NCI-H82 treated with DMSO at 0.1 percent for 48 hours (cell line): ENCODE data around the gene NPHP4.
"Not testable (repeated sequence)": the region's sequence is repeated elsewhere in the genome, so short reads cannot be mapped to it uniquely, and the experiment has no call there.

ENCODE experiments used
- DNase-seq: peaks from one replicate; lab custom pipeline; 2025; ENCODE audit not compliant: unreplicated experiment; lab: John Stamatoyannopoulos, UW

The NPHP4 gene

DNA sequence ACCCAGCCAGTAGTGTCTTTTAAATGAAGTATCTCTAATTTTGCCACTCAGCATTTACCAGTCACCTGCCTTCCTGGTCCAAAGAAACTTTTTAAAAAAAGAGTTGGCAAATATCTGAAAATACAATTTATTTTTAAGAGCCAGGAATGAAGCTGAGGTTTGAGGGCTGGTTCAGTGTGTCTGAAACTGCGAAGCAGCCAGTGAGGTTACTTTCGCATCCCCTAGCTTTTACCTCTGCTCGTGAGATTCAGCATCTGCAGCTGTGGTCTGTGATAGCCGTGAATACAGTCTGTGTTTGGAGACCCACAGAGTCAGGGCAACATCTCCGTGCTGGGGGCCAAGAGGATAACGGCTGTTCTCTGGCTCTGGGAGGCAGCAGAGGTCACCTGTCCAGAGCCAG lies 32.2 kb upstream of the NPHP4 start:
- DNase-seq: no peak

DNA sequence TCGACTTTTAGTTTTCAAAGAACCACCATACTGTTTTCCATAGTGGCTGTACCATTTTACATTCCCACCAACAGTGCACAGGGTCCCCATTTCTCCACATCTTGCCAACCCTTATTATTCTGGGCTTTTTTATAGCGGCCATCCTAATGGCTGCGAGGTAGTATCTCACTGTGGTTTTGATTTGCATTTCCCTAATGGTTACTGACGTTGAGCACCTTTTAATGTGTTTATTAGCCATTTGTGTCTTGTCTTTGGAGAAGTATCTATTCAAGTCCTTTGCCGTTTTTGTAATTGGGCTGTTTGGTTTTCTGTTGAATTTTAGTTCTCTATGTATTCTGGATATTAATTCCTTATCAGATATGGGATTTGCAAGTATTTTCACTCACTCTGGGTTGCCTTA lies 31.1 kb upstream of the NPHP4 start:
- DNase-seq: no peak

DNA sequence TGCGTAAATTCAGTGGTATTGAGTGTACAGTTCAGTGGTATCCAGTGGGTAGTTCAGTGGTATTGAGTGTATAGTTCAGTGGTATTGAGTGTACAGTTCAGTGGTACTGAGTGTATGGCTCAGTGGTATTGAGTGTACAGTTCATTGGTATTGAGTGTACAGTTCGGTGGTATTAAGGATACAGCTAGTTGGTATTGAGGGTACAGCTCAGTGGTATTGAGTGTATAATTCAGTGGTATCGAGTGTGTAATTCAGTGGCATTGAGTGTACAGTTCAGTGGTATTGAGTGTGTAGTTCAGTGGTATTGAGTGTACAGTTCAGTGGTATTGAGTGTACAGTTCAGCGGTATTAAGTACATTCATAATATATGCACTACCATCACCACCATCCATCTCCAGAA lies 30.0 kb upstream of the NPHP4 start:
- no peak for DNase-seq

DNA sequence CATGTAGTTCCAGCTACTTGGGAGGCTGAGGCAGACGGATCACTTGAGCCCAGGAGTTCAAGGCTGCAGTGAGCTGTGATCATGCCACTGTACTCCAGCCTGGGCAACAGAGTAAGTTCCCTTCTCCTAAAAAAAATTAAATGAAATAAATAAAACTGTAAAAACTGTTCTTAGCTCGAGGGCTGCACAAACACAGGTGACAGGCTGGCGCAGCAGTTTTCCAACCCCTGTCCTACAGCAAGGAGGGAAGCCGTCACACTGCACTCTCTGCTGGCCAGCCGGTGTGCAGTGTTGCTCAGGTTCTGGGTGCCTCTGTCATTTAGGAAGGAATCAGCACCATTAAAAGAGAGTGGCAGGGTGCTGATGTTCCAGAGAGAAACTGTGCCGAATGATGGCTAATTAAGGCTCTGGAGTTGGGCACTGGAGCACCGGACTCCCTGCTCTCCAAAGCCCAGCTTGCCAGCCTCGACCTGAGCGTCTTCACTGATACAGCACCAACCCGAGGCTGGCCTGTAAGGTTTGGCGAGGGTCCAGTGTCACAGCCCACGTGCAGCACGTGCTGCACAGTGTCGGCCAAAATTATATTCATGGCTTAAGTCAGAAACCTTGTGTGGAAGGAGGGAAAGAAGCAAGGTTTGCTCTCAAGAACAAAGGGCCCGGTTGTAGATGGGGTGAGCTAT lies 27.1 kb upstream of the NPHP4 start:
- DNase-seq: no peak

DNA sequence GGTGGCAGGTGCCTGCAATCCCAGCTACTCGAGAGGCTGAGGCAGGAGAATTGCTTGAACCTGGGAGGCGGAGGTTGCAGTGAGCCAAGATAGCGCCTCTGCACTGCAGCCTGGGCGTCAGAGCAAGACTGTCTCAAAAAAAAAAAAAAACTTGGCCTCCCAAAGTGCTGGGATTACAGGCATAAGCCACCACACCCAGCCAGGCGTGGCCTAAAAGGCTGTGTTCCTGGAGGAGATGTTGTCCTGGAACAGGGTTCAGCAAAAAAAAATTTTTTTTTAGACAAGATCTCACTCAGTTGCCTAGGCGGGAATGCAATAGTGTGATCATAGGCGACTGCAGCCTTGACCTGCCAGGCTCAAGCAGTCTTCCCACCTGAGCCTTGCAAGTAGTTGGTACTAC lies 25.4 kb upstream of the NPHP4 start:
- not testable (repeated sequence) for DNase-seq

DNA sequence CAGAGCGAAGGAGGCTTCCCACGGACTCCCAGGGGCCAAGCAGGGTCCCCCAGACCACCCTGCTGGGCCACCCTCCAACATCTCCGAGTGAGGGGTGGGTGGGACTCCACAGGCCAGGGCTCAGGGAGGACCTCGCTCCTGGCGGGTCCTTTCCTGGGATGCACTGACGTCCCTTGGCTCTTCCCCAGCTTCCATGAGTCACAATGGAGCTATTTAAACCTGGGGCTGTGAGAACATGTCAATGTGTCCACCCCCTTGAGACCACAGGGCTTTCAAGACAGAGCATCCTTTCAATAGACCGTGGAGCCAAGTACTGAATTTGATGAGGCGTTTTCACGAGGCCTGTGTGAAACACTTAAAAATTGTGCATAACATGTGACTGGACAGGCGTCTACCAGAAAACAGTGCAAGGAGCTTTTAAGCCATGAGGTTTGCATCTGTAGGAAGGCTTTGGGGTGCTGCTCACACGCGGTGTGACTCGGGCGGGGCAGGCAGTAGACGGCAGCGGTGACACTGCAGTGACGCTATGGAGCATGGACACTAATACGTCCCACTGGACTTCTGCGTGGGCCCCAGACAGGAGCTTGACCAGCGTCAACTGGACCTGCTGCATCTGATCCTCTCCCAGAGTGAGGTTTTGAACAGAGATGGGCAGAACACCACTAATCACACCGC lies 24.1 kb upstream of the NPHP4 start:
- DNase-seq: no peak

DNA sequence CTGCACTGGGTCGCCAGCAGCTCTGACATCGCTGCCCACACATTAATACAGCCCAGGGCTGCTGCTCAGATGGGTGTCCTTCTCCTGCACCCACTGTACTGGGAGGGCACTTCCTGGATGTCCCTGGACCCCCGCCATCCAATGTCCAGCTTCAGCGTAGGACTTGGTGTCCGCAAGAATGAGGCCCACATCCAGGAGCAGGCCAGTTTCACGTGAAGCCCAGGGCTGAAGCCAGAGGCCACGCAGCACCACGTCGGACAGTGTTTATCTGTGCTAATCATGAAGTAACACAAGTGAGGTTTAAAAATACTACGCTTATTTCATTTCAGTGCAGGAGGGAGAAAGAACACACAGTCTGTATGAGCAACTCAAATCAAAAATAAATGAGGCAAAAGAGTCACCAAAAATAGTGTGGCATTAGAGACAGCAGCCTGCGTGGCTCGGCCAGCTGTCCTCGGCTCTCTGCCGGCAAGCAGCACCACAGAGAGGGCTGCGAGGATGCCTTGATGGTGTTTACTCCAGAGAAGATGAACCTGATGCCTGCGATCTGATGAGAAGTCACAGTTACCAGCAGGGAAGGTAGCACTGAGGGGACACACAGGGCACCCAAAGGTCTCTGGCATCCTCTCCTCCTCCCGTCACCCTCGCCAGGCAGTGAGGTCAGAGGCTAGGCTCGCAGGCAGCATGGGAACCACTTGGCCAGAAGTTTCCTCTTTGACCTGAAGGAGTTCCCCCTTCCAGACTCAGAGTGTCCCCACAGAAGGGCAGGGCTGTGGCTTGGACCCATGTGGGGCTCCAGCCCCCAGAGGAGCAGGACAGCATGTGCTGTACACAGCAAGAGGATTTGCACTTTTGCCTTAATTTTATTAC lies 22.1 kb upstream of the NPHP4 start:
- no peak for DNase-seq

DNA sequence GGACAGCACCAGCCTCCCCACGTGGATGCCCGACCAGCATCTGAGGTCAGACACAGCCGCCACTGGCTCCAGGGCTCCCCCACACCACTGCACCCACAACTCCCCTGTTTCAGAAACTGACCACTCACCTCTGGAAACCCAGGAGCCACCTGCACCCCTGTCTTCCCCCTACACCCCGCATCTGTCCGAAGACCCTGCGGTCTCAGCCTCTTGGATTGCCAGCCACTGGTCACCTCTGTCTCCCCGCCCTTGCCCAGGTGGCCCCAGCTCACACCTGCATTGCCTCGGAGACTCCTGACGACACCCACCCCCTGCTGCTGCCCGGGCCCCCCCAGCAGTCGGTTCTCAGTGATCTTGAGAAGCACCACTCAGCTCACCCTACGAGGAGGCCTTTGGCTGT lies 21.3 kb upstream of the NPHP4 start:
- no peak for DNase-seq

DNA sequence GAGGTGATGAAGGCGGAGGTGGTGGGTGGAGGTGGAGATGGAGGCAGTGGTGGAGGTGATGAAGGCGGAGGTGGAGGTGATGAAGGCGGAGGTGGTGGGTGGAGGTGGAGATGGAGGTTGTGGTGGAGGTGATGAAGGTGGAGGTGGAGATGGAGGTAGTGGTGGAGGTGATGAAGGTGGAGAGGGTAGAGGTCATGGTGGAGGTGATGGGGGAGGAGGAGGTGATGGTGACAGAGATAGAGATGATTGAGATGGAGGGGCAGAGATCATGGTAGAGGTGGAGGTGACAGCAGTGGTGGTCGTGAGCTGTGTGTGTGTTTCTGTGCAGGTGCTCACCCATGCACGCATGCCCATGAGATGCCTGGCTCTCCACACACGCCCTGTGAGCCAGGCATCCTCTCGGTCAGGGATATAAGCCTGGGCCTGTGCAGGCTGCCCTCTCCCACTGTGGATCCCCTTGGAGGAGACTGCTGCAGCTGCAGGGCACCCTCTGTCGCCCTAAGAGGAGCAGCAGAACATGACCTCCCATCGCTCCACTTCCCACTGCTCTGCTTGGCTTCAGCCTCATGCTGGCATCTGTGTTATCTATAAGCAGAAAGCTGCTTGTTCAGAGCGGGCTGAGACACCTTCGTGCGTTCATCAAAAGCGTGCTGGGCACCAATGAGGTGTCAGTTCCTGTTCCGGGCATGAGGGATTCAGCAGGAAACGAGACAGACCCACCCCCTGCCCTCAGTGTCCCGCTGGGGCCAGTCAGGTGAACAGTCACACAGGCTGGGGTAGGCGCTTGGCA lies 20.5 kb upstream of the NPHP4 start:
- no peak for DNase-seq

DNA sequence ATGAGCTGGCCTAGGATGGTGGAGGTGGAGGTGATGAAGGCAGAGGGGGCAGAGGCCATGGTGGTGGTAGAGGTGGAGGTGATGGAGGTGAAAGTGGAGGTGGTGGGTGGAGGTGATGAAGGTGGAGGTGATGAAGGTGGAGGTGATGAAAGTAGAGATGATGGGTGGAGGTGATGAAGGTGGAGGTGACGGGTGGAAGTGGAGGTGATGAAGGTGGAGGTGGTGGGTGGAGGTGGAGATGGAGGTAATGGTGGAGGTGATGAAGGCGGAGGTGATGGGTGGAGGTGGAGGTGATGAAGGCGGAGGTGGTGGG lies 19.7 kb upstream of the NPHP4 start:
- DNase-seq: no peak

DNA sequence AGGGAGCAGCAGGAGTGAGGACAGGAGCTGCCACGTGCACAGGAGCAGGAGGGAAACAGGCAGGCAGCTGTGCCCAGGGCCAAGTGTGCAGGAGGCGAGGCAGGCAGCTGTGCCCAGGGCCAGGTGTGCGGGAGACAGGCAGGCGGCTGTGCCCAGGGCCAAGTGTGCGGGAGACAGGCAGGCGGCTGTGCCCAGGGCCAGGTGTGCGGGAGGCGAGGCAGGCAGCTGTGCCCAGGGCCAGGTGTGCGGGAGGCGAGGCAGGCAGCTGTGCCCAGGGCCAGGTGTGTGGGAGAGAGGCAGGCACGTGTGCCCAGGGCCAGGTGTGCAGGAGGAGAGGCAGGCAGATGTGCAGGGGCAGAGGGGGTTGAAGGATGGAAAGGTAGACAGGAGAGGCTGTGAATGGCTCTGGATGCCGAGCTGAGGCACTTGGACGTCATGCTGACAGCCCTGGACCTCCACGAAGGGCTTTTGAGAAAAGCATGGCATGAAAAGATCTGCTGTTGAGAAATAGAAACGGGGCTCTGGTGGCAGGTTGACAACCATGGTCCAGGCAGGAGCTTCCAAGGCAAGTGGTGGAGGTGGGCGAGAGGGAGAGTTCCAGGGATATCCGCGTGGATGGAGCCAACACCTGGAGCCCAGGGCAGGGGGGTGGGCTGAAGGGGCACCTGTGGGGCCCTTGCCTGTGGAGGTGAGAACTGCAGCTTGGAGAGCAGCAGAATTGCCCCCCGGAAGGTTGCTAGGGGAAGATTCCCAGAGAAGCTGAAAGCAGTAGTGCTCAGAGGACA lies 19.1 kb upstream of the NPHP4 start:
- no peak for DNase-seq

DNA sequence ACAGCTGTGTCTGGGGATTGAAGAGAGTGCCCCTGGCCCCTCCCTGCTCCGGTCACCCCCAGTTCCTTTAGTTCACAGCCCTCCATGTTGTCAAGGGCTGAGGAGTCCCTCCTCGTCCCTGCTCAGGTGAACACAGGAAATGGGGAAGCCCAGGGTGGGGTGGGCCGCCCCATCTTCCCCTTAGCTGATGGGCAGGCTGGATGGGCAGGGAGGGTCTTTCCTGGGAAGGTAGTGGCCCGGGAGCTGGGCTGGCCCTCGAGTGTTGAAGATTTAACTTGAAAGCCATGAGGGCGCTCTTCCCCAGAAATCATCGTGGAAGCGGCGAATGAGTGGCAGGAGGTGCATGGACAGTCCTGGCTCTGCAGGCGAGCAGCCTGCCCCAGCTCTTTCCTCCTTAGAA lies 18.3 kb upstream of the NPHP4 start:
- no peak for DNase-seq

DNA sequence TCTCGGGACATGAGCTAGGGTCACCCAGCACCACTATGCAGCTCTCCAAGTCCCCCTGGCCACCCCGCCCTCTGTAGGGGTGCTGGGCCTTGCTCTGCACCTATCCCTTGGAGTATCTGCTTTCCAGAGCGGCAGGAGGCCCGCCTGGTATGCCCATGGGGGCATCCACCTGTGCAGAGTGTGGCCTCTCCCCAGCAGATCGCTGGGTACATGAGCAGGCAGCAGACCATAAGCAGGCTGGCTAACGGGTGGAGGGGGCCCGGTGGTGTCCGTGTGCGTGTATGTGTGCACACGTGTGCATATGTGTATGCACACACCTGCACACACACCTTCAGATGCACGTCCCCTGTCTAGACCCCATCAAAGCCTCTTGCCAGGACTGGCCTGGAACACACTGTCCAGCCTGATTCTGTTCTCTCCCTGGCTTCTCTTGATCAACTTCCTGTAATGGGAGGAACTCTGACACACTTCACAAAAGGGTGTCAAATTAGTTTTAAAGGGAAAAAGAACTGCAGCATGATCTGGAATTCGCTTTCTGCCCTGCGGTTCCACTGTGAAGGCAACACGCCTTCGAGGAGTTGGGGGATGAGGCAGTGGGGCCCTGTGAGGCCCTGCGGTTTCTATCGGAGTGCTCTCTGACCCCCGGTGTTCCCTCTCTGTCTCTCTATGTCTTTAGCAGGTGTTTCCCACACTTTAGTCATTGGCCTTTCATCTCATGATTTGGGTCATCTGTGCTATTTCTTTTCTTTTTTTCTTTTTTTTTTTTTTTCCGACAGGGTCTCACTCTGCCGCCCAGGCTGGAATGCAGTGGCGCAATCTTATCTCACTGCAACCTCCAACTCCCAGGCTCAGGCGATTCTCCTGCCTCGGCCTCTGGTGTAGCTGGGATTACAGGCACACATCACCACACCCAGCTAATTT lies 17.2 kb upstream of the NPHP4 start:
- no peak for DNase-seq

DNA sequence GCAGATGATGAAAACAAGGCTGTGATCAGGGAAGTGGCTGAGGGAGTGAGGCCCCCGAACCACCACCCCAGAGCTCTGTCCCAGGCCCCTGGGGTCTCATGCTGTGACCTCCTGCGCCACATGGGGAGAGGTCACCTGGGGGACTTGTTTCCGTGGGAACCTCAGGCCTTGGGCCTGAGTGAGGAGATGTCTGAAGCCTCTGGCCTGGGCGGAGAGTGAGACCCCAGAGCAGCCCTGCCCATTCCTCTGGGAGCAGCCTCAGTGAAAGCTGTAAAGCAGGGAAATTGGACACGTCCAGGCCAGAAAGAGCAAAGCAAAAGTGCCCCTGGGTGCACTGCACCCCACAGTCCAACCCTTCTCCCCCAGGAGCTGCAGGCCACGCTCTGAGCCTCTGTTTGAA lies 16.5 kb upstream of the NPHP4 start:
- DNase-seq: no peak

DNA sequence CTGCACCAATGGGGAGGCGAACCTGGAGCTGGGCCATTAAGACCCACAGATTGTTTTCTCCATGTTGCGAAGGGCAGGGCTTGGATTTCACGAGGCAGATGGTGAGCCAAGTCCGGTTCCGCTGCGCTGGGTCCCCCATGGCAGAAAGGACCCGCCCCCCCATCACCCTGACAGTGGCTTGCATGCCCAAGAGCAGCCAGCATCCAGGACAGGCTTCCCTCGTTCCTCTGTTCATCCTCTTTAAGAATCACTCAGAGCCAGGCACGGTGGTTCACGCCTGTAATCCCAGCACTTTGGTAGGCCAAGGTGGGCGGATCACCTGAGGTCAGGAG lies 15.8 kb upstream of the NPHP4 start:
- no peak for DNase-seq

DNA sequence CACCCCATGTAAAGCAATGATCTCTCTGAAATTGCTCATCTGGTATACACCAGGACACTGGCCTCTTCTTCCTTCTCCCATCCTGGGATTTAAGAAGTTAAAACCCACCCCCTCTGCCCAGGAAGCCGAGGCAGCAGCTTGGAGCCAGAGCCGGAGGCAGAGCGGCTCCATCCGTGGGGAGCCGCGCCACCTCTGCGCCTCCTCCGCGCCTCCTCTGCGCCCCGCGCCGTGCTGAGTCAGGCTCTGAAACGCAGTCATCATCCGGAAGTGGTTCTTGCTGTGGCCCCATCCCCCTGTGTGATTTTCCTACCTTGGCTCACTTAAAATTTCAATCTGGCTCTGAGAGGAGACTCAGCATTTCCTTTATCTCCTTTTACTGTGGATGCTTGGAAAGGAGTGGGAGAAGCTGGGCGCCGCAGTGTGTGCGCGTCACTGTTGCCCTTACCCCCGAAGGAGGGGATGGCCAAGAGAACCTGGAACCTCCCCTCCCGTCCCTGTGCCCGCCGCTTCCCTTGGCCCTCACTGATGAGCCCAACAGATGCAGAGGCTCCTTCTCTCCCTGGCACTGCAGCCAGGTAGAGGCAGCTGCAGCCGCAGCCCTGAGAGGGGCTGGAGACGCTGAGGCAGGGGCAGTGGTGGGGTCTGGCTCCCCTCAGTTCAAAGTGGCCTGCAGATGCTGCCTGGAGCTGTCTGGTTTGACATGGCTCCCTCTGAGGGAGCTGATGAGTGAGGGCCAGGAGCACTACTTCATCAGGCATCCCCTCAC lies 15.3 kb upstream of the NPHP4 start:
- DNase-seq: no peak

DNA sequence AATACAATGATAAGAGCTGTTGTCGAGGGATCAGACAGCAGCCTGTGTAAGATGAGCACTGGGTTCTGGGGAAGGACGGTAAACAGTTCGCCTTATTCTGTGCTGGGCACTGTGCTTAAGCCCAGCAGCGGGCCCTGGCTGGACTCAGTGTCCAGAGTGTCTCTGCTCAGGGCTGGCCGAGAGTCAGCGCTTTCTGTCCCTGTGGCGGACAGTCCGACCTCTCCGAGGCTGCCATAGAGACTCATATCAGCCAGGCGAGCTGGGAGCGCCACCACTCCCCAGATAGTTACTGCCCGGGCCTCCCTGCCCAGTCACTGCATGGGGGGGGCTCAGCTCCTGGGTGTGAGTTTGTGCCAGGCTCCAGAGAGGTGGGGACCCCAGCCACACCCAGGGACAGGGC lies 14.7 kb upstream of the NPHP4 start:
- no peak for DNase-seq

DNA sequence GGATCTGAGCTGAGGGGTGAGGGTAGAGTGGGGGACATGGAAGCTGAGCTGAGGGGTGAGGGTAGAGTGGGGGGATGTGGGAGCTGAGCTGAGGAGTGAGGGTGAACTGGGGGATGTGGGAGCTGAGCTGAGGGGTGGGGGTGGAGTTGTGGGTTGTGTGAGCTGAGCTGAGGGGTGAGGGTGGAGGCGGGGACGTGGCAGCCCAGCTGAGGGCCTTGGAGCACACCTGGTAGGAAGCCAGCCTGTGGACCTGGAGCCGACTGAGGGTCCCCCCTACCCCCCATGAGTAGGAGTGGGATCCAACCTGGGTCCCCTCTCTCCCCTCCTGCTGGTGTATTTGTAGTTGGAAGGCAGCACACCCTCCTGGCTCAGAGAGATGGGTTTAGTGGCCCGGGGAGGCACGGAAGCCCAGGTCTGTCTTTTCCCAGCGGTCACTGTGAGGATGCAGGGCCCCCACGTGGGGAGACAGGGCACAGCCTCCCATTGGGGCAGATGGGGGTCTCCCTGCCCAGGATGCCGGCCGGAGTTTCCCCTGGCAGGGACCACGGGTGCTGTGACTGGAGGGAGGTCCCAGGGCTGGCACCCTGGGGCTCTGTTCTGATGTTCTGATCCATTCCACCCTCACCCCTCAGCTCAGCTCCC lies 13.2 kb upstream of the NPHP4 start:
- no peak for DNase-seq
